ENCODE results near the gene TMEM204.
"Not testable (repeated sequence)": the region's sequence is repeated elsewhere in the genome, so short reads cannot be mapped to it uniquely, and the experiment has no call there.

Gene TMEM204

GRCh38 chr16:1595511-1595910 lies 62.0 kb downstream of the TMEM204 start:
- not testable (repeated sequence) for DNase-seq (ENCODE audit: low read depth)

- DNase-seq (ENCODE audit: low read depth), result no peak
These were observed 63.0 kb downstream of the TMEM204 start for GRCh38 chr16:1596516-1596915.

GRCh38 chr16:1597154-1597553 lies 63.7 kb downstream of the TMEM204 start:
- no peak for DNase-seq (ENCODE audit: low read depth)

- no peak for DNase-seq (ENCODE audit: low read depth)
These were observed 67.6 kb downstream of the TMEM204 start for GRCh38 chr16:1601031-1601430.

GRCh38 chr16:1601489-1601888 lies 68.0 kb downstream of the TMEM204 start:
- DNase-seq (ENCODE audit: low read depth), result no peak

- DNase-seq (ENCODE audit: low read depth), result no peak
These were observed 68.8 kb downstream of the TMEM204 start for GRCh38 chr16:1602285-1602684.
